Neutrophil (primary cell): ENCODE measurements around the gene RRBP1.

Source experiments
- H3K27ac ChIP-seq: fragments of 200-600 bp; sonication (generic); 2 replicates; pipeline ENCODE4 v1.5.1; 2016; ENCODE audit warnings: mild to moderate bottlenecking, moderate library complexity
- H3K27me3 ChIP-seq: fragments of 200-600 bp; sonication (generic); 2 replicates; pipeline ENCODE4 v1.6.0; 2016; ENCODE audit warnings: mild to moderate bottlenecking
- H3K36me3 ChIP-seq: fragments of 200-600 bp; sonication (generic); 2 replicates; pipeline ENCODE4 v1.5.1; 2017
- H3K4me1 ChIP-seq, 2 experiments: fragments of 200-600 bp in 1 of 2; sonication (generic) in 1 of 2; 1 replicate in 1 of 2; 2 replicates in 1 of 2; pipeline versions ENCODE4 v1.5.1 to v1.6.1; 2013 to 2016; ENCODE audit warnings: low read depth in 1 of 2, low read length in 1 of 2, mild to moderate bottlenecking in 1 of 2, moderate library complexity in 1 of 2; ENCODE audit not compliant: control insufficient read depth in 1 of 2, insufficient read depth in 1 of 2
- H3K4me3 ChIP-seq, 2 experiments: fragments of 200-600 bp in 1 of 2; sonication (generic) in 1 of 2; 1 replicate in 1 of 2; 2 replicates in 1 of 2; pipeline ENCODE4 v1.5.1; 2013 to 2016; ENCODE audit warnings: low read depth in 1 of 2, low read length in 1 of 2, mild to moderate bottlenecking in 1 of 2, moderate library complexity in 1 of 2
- H3K9me3 ChIP-seq: fragments of 200-600 bp; sonication (generic); 2 replicates; pipeline ENCODE4 v1.5.1; 2016
- CTCF ChIP-seq: fragments of 200-600 bp; sonication (generic); IDR thresholded peaks from 2 replicates; pipeline ENCODE4 v1.5.1; 2016; ENCODE audit warnings: antibody characterized with exemption

The RRBP1 gene

DNA sequence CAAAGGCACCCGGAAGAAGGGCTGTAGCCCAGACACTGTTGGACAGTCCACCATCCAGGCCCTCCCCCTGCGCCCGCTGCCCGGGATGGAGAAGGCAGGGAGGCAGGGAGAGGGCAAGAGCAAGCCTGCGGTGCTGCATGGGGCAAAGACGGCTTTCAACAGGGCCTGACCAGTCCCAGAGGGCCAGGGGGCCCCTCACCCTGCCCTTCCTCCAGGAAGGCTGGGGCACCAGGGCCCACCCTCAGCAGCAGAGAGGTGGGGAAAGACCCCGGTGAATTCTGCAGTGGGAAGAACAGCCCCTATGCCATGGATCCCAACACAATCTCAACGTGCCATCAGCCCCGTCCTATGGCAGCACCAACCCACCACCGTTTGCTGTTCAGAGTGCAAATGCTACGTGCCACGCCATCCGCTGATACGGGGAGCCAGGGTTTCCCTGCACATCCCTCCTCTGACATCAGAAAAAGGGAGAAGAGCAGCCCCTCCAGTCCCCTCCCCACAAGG lies 41.1 kb downstream of the RRBP1 start:
- TF ChIP-seq CTCF, result no peak
- H3K4me1 ChIP-seq, result no peaks in the 10 kb centered on the region
- no peaks in the 10 kb centered on the region for H3K9me3 ChIP-seq
- peaks cover 67% of the 10 kb centered on the region for H3K36me3 ChIP-seq
- H3K4me3 ChIP-seq, result no peak overlapping the region
- no peaks in the 10 kb centered on the region for H3K27me3 ChIP-seq
- no peak overlapping the region for H3K27ac ChIP-seq

- Histone ChIP-seq H3K27me3 (no peaks in the 10 kb centered on the region), H3K4me3 (no peak overlapping the region), H3K36me3 (peaks cover 73% of the 10 kb centered on the region), H3K4me1 (peaks cover 2% of the 10 kb centered on the region in 2 experiments), H3K27ac (no peak overlapping the region), H3K9me3 (no peaks in the 10 kb centered on the region)
- no peak for TF ChIP-seq CTCF
Measured at GRCh38 chr20:17640146-17640874, 41.7 kb downstream of the RRBP1 start.

DNA sequence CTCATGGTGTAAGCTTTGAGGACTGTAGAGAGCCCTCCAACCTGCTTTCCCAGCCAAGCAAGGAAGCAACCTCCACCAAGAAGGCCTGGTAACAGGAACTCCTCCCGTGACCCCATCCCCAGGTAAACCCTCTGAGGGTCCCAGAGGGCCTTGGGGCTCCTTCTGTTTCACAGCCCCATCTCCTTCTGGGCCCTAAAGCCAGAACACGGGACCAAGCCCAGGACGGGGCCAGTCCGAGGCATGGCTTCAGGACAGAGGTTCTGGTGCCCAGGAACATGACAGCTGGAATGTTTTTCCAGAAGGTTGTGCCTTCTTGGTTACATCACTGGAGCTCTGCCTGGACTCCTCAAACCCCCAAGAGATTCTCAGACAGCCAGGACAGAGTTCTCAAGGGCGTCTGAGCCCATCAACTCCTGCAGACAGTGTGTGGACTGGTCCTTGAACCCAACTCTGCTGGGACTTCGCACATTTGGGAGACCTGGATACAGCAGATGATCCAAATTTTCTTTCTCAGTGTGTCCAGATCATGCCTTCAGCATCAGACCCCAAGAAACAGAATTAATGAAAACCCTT lies 43.1 kb downstream of the RRBP1 start:
- H3K9me3 ChIP-seq, result no peaks in the 10 kb centered on the region
- no peaks in the 10 kb centered on the region for H3K27me3 ChIP-seq
- no peak overlapping the region for H3K27ac ChIP-seq
- no peak overlapping the region for H3K4me3 ChIP-seq
- peaks cover 8 to 10% of the 10 kb centered on the region in 2 experiments for H3K4me1 ChIP-seq
- H3K36me3 ChIP-seq, result peaks cover 84% of the 10 kb centered on the region
- TF ChIP-seq CTCF, result no peak

- H3K36me3 ChIP-seq, result peaks cover 92% of the 10 kb centered on the region
- no peaks in the 10 kb centered on the region for H3K27me3 ChIP-seq
- no peak overlapping the region for H3K27ac ChIP-seq
- no peak for TF ChIP-seq CTCF
- H3K4me1 ChIP-seq, result peaks cover 8 to 10% of the 10 kb centered on the region in 2 experiments
- no peak overlapping the region for H3K4me3 ChIP-seq
- no peaks in the 10 kb centered on the region for H3K9me3 ChIP-seq
Measured at GRCh38 chr20:17637985-17638640, 43.9 kb downstream of the RRBP1 start.

- Histone ChIP-seq H3K4me3 (no peak overlapping the region), H3K27me3 (no peaks in the 10 kb centered on the region), H3K9me3 (no peaks in the 10 kb centered on the region), H3K4me1 (peaks cover 8 to 10% of the 10 kb centered on the region in 2 experiments), H3K36me3 (peaks cover 93% of the 10 kb centered on the region), H3K27ac (no peak overlapping the region)
- TF ChIP-seq CTCF, result no peak
Measured at GRCh38 chr20:17637413-17637780, 44.6 kb downstream of the RRBP1 start.
